ENCODE data around the gene CHML. TPM values are rescaled to one million over a fixed set of nuclear protein-coding genes. Genes with fewer than 3 reads are reported as not detected.

The CHML gene, protein sequence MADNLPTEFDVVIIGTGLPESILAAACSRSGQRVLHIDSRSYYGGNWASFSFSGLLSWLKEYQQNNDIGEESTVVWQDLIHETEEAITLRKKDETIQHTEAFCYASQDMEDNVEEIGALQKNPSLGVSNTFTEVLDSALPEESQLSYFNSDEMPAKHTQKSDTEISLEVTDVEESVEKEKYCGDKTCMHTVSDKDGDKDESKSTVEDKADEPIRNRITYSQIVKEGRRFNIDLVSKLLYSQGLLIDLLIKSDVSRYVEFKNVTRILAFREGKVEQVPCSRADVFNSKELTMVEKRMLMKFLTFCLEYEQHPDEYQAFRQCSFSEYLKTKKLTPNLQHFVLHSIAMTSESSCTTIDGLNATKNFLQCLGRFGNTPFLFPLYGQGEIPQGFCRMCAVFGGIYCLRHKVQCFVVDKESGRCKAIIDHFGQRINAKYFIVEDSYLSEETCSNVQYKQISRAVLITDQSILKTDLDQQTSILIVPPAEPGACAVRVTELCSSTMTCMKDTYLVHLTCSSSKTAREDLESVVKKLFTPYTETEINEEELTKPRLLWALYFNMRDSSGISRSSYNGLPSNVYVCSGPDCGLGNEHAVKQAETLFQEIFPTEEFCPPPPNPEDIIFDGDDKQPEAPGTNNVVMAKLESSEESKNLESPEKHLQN
- 29.7 and 39.0 TPM in 2 replicates for total RNA-seq

DNA sequence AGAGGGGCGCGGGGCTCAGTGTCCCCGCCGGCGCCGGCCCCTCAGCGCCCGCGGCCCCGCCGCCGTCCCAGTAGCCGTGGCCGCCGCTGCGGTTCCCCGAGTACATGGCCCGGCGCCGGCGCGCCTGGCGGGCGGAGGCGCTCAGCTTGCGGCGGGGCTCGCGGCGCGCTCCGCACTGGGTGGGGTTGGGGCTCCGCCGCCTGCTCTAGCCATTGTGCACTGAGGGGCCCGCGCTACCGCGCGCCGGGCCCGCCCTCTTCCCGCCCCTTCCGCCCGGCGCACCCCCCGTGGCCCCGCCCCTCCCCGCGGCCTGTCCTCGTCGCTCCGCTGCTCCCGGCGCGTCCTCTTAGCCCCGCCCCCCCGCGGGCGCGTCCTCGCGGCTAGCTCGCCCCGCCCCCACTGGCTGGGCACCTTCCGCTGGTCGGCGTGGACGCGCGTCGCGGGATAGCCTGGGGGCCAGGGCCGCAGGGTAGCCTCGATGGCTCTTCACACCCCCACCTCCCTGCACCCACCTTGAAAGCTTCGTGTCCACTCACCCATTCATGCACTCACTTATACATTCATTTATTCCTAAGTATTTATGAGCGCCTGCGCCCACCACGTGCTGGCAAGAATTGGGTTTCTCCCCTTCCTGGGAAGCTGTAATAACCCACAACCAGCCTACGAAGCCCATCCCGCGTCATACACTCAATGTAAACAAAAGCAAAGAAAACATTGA is at the start of gene CHML, which contains the start of gene OPN3:
Gene CHML (minus strand): TSS at position 221 of the 718 bp plus-strand sequence. CDS start 4,603 bp downstream, outside the sequence.
Gene OPN3 (minus strand): TSS at position 221 of the 718 bp plus-strand sequence. CDS start 115 bp downstream, at position 106.

DNA sequence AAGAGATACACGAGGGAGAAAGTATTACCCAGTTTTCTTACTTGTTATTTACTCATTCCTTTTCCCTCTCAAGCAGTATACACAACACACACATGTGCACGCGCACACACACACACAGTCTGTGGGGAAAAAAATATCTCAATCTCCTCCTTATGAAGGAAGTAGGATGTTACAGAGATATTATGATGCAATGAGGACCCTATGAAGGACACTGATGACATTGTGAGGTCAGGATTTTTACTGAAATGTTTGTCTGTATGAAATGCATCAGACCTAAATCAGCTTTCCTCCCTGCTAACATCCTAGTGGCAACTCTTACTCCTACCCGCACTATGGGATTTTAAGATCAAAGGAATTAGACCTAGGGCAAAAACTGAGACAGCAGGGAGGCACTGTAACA is 11.8 kb upstream of the CHML start, which contains the start of gene WDR64:
Gene WDR64 (plus strand): TSS at position 270 of the 400 bp plus-strand sequence. CDS start 204 bp downstream, outside the sequence.

Other genes with a start within 250 kb of the CHML start
- 135 and 162 TPM in 2 replicates for gene FH, start 120.6 kb downstream of the CHML start, total RNA-seq
- gene KMO, start 108.0 kb downstream of the CHML start, total RNA-seq: not detected in 2 replicates
- gene OPN3, start within 50 bp of the CHML start, total RNA-seq: 15.6 and 20.0 TPM in 2 replicates
- not detected in 2 replicates for gene WDR64, start 11.9 kb upstream of the CHML start, total RNA-seq
- 26.9 and 27.2 TPM in 2 replicates for gene EXO1, start 207.8 kb upstream of the CHML start, total RNA-seq

All from thoracic aorta endothelial cell (primary cell).